HepG2 (cell line): ENCODE results near the gene S100P. TPM values are rescaled to one million over a fixed set of nuclear protein-coding genes. Genes with fewer than 3 reads are reported as not detected.

ENCODE experiments used
- EP300 ChIP-seq, 3 experiments: sonication (generic) in 1 of 3; formaldehyde crosslinking in 1 of 3; IDR thresholded peaks; 2 replicates each; pipeline versions ENCODE4 v1.5.1 to v1.6.1; 2011 to 2020; ENCODE audit warnings: low read depth in 2 of 3, low read length in 2 of 3, borderline replicate concordance in 1 of 3, improper control_type of control experiment in 1 of 3, mild to moderate bottlenecking in 1 of 3, missing genetic modification reagents in 1 of 3, moderate library complexity in 1 of 3
- MEF2D ChIP-seq: sonication (generic); formaldehyde crosslinking; IDR thresholded peaks from 2 replicates; pipeline ENCODE4 v1.5.1; 2020; ENCODE audit warnings: mild to moderate bottlenecking, missing genetic modification reagents
- NFE2L1 ChIP-seq: sonication (generic); formaldehyde crosslinking; IDR thresholded peaks from 2 replicates; pipeline ENCODE4 v1.4.0; 2020; ENCODE audit warnings: missing genetic modification reagents, mild to moderate bottlenecking, borderline replicate concordance
- REXO4 ChIP-seq: sonication (generic); formaldehyde crosslinking; IDR thresholded peaks from 2 replicates; pipeline ENCODE4 v1.8.0; 2022; ENCODE audit warnings: missing genetic modification reagents, mild to moderate bottlenecking, borderline replicate concordance
- SETDB1 ChIP-seq: sonication (generic); formaldehyde crosslinking; IDR thresholded peaks from 2 replicates; pipeline ENCODE4 v1.5.1; 2020; ENCODE audit warnings: missing genetic modification reagents, mild to moderate bottlenecking, borderline replicate concordance
- SMC3 ChIP-seq: IDR thresholded peaks from 2 replicates; pipeline ENCODE4 v1.6.1; 2011; ENCODE audit warnings: low read length, improper control_type of control experiment
- ZFP36 ChIP-seq: fragments of 150-350 bp; IDR thresholded peaks from 2 replicates; pipeline ENCODE4 v1.6.1; 2018; ENCODE audit warnings: borderline replicate concordance, low read length, low read depth; ENCODE audit not compliant: partially characterized antibody
- ZNF672 ChIP-seq: sonication (generic); formaldehyde crosslinking; IDR thresholded peaks from 2 replicates; pipeline ENCODE4 v1.8.1; 2022; ENCODE audit warnings: missing genetic modification reagents
- ZSCAN22 ChIP-seq: sonication (generic); formaldehyde crosslinking; IDR thresholded peaks from 2 replicates; pipeline ENCODE4 v1.4.0; 2020; ENCODE audit warnings: mild to moderate bottlenecking, missing genetic modification reagents
- polyA plus RNA-seq, 8 experiments: library from polyadenylated mRNA; depleted of rRNA in 3 of 8; stranded (reverse) in 7 of 8; unstranded in 1 of 8; fragments of >200 nt; fragmentation: Illumina TruSeq in 4 of 8; extraction: Trizol in 4 of 8; gene quantifications; 2 replicates each; pipeline versions ENCODE4 v1.2.1 to v1.2.3, GENCODE V29; 2011 to 2016; ENCODE audit warnings: low read depth in 4 of 8, missing spikeins in 1 of 8, mixed read lengths in 1 of 8; ENCODE audit not compliant: insufficient read depth in 1 of 8
- total RNA-seq, 5 experiments: library from RNA; depleted of rRNA; stranded (reverse); fragments of >200 nt; fragmentation: Illumina TruSeq; extraction: Trizol; gene quantifications; 2 replicates each; pipeline ENCODE4 v1.2.3, GENCODE V29; 2016; ENCODE audit warnings: low read depth in 1 of 5
- TF ChIP-seq, protein P1 (sequence below): sonication (generic); formaldehyde crosslinking; IDR thresholded peaks from 2 replicates; pipeline ENCODE4 v1.4.0; 2020; ENCODE audit warnings: mild to moderate bottlenecking, missing genetic modification reagents
- TF ChIP-seq, protein P2 (sequence below), 2 experiments: sonication (generic) in 1 of 2; formaldehyde crosslinking in 1 of 2; IDR thresholded peaks; 2 replicates each; pipeline versions ENCODE4 v1.5.1 to v1.6.1; 2011 to 2020; ENCODE audit warnings: borderline replicate concordance in 1 of 2, low read depth in 1 of 2, low read length in 1 of 2, mild to moderate bottlenecking in 1 of 2, missing genetic modification reagents in 1 of 2, moderate library complexity in 1 of 2
- TF ChIP-seq, protein P3 (sequence below): sonication (generic); formaldehyde crosslinking; IDR thresholded peaks from 2 replicates; pipeline ENCODE4 v1.5.0; 2020; ENCODE audit warnings: missing genetic modification reagents
- TF ChIP-seq, protein P4 (sequence below): sonication (generic); formaldehyde crosslinking; IDR thresholded peaks from 2 replicates; pipeline ENCODE4 v1.4.0; 2020; ENCODE audit warnings: missing genetic modification reagents

S100P gene
- total and polyA plus RNA-seq, 2 of the 13 experiments (the other 11 are each of a cell fraction or from before 2014, with no cell fraction given), result 278 to 1,649 TPM

DNA sequence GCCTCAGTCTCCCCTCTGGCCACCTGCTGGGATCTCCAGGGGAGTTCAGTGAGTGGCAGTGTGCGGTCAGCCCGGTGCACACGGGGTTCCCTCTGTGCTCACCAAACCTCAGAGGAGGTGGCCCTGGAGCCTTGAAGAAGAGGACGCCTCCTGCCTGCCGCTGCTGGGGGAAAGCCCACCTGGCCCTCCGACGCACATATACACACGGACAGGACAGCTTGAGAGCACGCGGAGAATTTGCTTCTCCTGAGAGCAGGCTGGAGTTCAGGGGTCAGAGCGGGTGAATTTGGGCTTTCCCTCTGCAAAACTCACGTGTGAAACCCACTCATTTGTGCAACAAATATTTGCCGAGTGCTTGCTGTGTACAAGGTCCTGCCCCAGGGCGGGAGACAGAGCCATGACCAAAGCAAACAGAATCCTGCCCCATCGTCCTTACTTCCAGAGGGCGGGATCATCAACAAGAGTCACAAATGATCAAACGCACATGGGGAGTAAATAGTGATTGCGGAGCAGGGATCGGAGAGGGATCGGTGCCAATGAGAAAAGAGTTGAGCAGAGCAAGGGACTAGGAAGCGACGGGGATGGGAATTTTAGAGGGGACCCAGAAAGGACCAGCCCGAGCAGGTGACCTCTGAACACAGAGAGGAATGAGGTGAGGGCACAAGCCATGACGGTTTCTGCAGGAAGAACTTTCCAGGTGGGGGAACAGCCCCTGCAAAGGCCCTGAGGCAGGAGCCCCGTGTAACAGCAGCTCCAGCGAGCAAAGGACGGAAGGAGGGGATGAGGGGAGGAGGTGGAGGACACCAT lies 39.9 kb downstream of the S100P start (continued):
- TF ChIP-seq, protein P1, sequence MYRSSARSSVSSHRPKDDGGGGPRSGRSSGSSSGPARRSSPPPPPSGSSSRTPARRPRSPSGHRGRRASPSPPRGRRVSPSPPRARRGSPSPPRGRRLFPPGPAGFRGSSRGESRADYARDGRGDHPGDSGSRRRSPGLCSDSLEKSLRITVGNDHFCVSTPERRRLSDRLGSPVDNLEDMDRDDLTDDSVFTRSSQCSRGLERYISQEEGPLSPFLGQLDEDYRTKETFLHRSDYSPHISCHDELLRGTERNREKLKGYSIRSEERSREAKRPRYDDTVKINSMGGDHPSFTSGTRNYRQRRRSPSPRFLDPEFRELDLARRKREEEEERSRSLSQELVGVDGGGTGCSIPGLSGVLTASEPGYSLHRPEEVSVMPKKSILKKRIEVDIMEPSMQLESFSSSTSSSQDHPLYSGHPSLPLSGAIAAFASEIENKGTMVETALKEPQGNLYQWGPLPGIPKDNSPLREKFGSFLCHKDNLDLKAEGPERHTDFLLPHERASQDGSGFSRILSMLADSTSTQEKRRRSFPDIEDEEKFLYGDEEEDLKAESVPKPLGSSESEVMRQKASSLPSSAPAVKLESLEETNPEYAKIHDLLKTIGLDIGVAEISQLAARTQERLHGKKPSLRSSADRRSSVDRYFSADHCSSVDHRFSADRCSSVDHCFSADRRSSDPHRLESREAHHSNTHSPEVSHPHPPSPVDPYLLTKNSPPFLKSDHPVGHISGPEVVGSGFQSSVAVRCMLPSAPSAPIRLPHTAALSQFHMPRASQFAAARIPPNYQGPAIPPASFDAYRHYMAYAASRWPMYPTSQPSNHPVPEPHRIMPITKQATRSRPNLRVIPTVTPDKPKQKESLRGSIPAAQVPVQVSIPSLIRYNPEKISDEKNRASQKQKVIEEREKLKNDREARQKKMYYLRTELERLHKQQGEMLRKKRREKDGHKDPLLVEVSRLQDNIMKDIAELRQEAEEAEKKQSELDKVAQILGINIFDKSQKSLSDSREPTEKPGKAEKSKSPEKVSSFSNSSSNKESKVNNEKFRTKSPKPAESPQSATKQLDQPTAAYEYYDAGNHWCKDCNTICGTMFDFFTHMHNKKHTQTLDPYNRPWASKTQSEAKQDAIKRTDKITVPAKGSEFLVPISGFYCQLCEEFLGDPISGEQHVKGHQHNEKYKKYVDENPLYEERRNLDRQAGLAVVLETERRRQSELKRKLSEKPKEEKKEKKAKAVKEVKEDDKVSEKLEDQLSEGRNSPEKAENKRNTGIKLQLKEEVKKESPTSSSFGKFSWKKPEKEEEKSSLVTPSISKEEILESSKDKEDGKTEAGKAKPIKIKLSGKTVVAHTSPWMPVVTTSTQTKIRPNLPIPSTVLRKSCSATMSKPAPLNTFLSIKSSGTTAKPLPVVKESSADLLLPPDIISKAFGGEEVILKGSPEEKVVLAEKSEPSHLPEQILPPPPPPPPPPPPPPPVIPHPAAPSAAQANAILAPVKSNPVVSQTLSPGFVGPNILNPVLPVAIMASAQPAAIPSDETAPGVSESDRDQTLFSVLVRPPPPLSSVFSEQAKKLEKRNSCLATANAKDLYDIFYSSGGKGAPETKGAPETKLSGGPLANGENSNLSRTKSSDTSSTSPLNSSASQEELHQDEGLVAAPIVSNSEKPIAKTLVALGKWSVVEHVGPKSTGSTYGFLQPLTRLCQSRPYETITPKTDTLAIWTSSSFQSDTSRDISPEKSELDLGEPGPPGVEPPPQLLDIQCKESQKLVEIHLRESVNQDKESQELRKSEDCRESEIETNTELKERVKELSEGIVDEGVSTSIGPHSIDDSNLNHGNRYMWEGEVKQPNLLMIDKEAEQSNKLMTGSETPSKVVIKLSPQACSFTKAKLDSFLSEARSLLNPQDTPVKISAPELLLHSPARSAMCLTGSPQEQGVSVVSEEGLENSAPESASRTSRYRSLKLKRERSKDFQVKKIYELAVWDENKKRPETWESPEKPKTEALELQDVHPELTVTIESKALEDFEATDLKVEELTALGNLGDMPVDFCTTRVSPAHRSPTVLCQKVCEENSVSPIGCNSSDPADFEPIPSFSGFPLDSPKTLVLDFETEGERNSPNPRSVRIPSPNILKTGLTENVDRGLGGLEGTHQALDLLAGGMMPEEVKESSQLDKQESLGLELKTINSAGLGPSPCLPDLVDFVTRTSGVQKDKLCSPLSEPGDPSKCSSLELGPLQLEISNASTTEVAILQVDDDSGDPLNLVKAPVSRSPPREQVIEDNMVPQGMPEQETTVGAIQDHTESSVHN (CRISPR knock-in tag), result 0 out of 2 replicates have a peak, but pooled peaks have one; percentile 71
- TF ChIP-seq EP300 (IDR thresholded peaks at IDR 0.05; ENCODE audit: low read depth in 2 of 2, low read length in 2 of 2) (peak in 1 of 2 experiments; percentile 78; a peak in 2 of 4 replicates), EP300 (CRISPR knock-in tag; IDR thresholded peaks at IDR 0.05; ENCODE audit: borderline replicate concordance) (peak; percentile 85), MEF2D (CRISPR knock-in tag) (peak; percentile 68; the same call in 1 of the 2 replicates), SMC3 (no peak), REXO4 (CRISPR knock-in tag) (peak; percentile 42; the same call in 1 of the 2 replicates), ZSCAN22 (CRISPR knock-in tag) (peak; percentile 69; the same call in 1 of the 2 replicates), ZNF672 (CRISPR knock-in tag) (no peak), ZFP36 (no peak), SETDB1 (CRISPR knock-in tag) (no peak), NFE2L1 (CRISPR knock-in tag) (no peak)
- TF ChIP-seq, protein P2, sequence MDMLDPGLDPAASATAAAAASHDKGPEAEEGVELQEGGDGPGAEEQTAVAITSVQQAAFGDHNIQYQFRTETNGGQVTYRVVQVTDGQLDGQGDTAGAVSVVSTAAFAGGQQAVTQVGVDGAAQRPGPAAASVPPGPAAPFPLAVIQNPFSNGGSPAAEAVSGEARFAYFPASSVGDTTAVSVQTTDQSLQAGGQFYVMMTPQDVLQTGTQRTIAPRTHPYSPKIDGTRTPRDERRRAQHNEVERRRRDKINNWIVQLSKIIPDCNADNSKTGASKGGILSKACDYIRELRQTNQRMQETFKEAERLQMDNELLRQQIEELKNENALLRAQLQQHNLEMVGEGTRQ (IDR thresholded peaks at IDR 0.05; ENCODE audit: low read depth, low read length), result no peak
- TF ChIP-seq, protein P2 (CRISPR knock-in tag; IDR thresholded peaks at IDR 0.05; ENCODE audit: borderline replicate concordance), result no peak
- TF ChIP-seq, protein P3, sequence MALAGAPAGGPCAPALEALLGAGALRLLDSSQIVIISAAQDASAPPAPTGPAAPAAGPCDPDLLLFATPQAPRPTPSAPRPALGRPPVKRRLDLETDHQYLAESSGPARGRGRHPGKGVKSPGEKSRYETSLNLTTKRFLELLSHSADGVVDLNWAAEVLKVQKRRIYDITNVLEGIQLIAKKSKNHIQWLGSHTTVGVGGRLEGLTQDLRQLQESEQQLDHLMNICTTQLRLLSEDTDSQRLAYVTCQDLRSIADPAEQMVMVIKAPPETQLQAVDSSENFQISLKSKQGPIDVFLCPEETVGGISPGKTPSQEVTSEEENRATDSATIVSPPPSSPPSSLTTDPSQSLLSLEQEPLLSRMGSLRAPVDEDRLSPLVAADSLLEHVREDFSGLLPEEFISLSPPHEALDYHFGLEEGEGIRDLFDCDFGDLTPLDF (CRISPR knock-in tag), result peak; percentile 88
- TF ChIP-seq, protein P4, sequence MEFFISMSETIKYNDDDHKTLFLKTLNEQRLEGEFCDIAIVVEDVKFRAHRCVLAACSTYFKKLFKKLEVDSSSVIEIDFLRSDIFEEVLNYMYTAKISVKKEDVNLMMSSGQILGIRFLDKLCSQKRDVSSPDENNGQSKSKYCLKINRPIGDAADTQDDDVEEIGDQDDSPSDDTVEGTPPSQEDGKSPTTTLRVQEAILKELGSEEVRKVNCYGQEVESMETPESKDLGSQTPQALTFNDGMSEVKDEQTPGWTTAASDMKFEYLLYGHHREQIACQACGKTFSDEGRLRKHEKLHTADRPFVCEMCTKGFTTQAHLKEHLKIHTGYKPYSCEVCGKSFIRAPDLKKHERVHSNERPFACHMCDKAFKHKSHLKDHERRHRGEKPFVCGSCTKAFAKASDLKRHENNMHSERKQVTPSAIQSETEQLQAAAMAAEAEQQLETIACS (CRISPR knock-in tag), result no peak
